ENCODE results near the gene DTWD2.
"Not testable (repeated sequence)": the region's sequence is repeated elsewhere in the genome, so short reads cannot be mapped to it uniquely, and the experiment has no call there.

The DTWD2 gene

GRCh38 chr5:118946138-118946800, 42.1 kb downstream of the DTWD2 start:
- DNase-seq = no peak

- no peak for DNase-seq
These were observed 50.8 kb downstream of the DTWD2 start for GRCh38 chr5:118937393-118938061.

GRCh38 chr5:118933703-118934102, 54.6 kb downstream of the DTWD2 start:
- DNase-seq = no peak

GRCh38 chr5:118931564-118931963, 56.8 kb downstream of the DTWD2 start:
- DNase-seq = no peak

- DNase-seq = no peak
These were observed 64.3 kb downstream of the DTWD2 start for GRCh38 chr5:118924006-118924389.

- no peak for DNase-seq
These were observed 64.9 kb downstream of the DTWD2 start for GRCh38 chr5:118923295-118924005.

GRCh38 chr5:118921866-118922265, 66.5 kb downstream of the DTWD2 start:
- no peak for DNase-seq

GRCh38 chr5:118919016-118919415, 69.3 kb downstream of the DTWD2 start:
- DNase-seq = no peak

- no peak for DNase-seq
These were observed 70.1 kb downstream of the DTWD2 start for GRCh38 chr5:118918232-118918631.

GRCh38 chr5:118907536-118907935, 80.8 kb downstream of the DTWD2 start:
- DNase-seq = not testable (repeated sequence)

GRCh38 chr5:118906947-118907346, 81.4 kb downstream of the DTWD2 start:
- no peak for DNase-seq

GRCh38 chr5:118905196-118905595, 83.2 kb downstream of the DTWD2 start:
- DNase-seq = no peak

- DNase-seq = no peak
These were observed 85.5 kb downstream of the DTWD2 start for GRCh38 chr5:118902656-118903438.

- DNase-seq = no peak
These were observed 93.6 kb downstream of the DTWD2 start for GRCh38 chr5:118894709-118895108.

GRCh38 chr5:118891252-118891651, 97.1 kb downstream of the DTWD2 start:
- no peak for DNase-seq

- DNase-seq = no peak
These were observed 99.2 kb downstream of the DTWD2 start for GRCh38 chr5:118889165-118889564.

GRCh38 chr5:118888556-118888955, 99.8 kb downstream of the DTWD2 start:
- DNase-seq = no peak

- DNase-seq = no peak
These were observed 105.0 kb downstream of the DTWD2 start for GRCh38 chr5:118883362-118883761.

- no peak for DNase-seq
These were observed 105.7 kb downstream of the DTWD2 start for GRCh38 chr5:118882666-118883065.

- DNase-seq = not testable (repeated sequence)
These were observed 111.5 kb downstream of the DTWD2 start for GRCh38 chr5:118876852-118877251.

- no peak for DNase-seq
These were observed 113.2 kb downstream of the DTWD2 start for GRCh38 chr5:118875131-118875530.

- no peak for DNase-seq
These were observed 114.9 kb downstream of the DTWD2 start for GRCh38 chr5:118873417-118873816.

- DNase-seq = no peak
These were observed 125.0 kb downstream of the DTWD2 start for GRCh38 chr5:118863345-118863744.

Data from NCI-H510A treated with DMSO at 0.1 percent for 48 hours (cell line).